Measurements from ENCODE around the gene PRKD3.
"Not testable (repeated sequence)": the region's sequence is repeated elsewhere in the genome, so short reads cannot be mapped to it uniquely, and the experiment has no call there.

The PRKD3 gene

GRCh38 chr2:37306024-37306423 lies 18.6 kb downstream of the PRKD3 start:
- no peak for DNase-seq

- no peak for DNase-seq
Observed at GRCh38 chr2:37302701-37303252, 21.9 kb downstream of the PRKD3 start.

- DNase-seq, result peak; percentile 16
Observed at GRCh38 chr2:37301408-37301807, 23.2 kb downstream of the PRKD3 start.

- no peak for DNase-seq
Observed at GRCh38 chr2:37300578-37300977, 24.1 kb downstream of the PRKD3 start.

GRCh38 chr2:37300146-37300545 lies 24.5 kb downstream of the PRKD3 start:
- no peak for DNase-seq

GRCh38 chr2:37297632-37298031 lies 27.0 kb downstream of the PRKD3 start:
- no peak for DNase-seq

GRCh38 chr2:37295469-37296073 lies 29.1 kb downstream of the PRKD3 start:
- no peak for DNase-seq

GRCh38 chr2:37294858-37295257 lies 29.8 kb downstream of the PRKD3 start:
- not testable (repeated sequence) for DNase-seq

GRCh38 chr2:37291680-37292079 lies 33.0 kb downstream of the PRKD3 start:
- no peak for DNase-seq

GRCh38 chr2:37287966-37288365 lies 36.7 kb downstream of the PRKD3 start:
- no peak for DNase-seq

GRCh38 chr2:37284381-37284780 lies 40.3 kb downstream of the PRKD3 start:
- DNase-seq, result peak; percentile 53

GRCh38 chr2:37283207-37283606 lies 41.4 kb downstream of the PRKD3 start:
- DNase-seq, result peak; percentile 87

GRCh38 chr2:37282746-37283145 lies 41.9 kb downstream of the PRKD3 start:
- DNase-seq, result peak; percentile 86

- no peak for DNase-seq
Observed at GRCh38 chr2:37281916-37282315, 42.7 kb downstream of the PRKD3 start.

GRCh38 chr2:37276291-37276690 lies 48.3 kb downstream of the PRKD3 start:
- DNase-seq, result no peak
